Brain pericyte (primary cell): ENCODE data around the gene SLFN12L.
"Not testable (repeated sequence)": the region's sequence is repeated elsewhere in the genome, so short reads cannot be mapped to it uniquely, and the experiment has no call there.

Source experiments
- DNase-seq: peaks from one replicate; pipeline ENCODE4 v3.0.0-alpha.2; 2012; ENCODE audit warnings: low read depth, low spot score

SLFN12L gene

DNA sequence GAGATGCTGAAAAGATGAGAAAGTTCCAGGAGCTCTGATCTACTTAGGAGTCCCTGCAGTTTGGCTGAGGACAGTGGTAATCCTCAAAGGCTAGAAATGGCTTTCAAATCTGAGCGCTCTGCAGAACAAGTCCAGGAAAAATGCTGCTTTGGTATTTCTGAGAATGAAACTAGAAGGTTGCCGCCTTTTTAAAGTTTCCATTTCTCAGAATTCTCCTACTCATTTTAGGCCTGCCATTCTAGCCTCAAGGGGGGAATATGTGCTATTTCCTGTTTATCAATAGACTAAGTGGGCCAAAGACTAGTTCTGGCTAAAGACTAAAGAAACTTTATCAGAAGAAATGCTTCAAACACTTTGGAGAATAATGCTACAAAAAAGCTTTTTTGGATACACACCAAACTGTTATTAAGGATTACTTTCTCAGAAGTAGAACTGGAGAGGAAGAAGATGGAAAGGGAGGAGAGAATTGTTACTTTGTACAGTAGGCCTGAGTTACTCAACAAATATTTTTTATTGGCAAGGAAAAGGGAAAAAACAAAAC, at the start of gene SLFN12L:
SLFN12L (minus strand) TSS at position 78 of the 541 bp plus-strand sequence. CDS start 15,314 bp downstream, outside the sequence.
- no peak for DNase-seq

DNA sequence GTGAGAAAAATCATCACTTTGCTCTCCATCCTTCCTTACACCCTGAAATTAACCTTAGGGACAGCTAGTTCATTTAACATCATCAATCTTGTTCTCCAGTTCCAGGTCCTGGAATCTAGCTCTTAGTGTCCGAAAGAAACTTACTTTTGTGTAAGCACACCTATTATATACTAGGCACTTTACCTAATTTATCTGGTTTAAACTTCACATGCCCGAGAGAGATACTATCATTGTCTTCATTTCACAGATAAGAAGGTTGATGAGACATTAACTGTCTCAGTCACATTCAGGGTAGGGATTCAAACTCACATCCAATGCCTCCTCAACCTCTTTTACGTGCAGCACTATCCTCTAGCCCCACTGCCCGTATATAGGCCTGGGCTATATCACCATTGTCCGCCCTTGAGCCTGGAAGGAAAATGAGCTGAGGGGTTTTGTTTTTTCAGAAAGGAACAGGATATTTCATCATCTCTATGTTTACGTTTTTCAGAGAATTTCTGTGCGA, 49.1 kb upstream of the SLFN12L start:
- DNase-seq, result no peak

DNA sequence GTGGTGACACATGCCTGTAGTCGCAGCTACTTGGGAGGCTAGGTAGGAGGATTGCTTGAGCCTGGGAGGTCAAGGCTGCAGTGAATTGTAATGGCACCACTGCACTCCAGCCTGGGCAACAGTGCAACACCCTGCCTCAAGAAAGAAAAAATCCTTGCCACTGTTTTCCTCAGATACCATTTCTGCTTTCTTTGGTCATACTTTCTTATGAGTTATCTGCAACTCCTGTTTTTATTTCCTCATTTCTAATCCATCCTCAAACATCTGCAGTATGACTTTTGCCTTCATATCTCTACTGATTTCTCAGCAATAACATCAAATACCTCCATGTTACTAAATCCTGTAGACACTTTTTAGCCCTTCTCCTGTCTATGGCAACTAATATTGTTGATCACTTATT, 46.6 kb upstream of the SLFN12L start:
- no peak for DNase-seq

DNA sequence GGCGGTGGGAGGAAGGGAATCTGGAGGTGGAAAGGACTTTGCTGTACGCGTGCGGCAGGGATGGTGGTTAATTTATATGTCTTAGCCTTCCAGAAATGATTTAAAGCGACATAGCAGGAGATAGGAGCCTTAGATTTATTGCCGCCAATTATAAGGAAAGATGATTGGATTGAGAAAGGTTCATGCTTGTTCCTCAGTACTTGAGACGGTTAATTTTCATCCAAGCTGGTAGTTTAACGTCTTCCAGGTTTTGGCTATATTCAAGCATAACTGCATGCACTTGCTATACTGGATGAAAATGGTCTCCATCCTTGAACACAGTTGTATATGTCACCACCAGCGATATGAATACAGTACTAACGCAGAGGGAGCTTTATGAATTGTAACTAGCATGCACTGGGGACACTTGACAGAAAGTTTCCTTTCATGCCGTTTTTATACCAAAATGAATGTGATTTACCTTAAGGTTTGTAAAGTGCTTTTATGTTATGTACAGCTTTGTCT, 41.5 kb upstream of the SLFN12L start:
- no peak for DNase-seq

DNA sequence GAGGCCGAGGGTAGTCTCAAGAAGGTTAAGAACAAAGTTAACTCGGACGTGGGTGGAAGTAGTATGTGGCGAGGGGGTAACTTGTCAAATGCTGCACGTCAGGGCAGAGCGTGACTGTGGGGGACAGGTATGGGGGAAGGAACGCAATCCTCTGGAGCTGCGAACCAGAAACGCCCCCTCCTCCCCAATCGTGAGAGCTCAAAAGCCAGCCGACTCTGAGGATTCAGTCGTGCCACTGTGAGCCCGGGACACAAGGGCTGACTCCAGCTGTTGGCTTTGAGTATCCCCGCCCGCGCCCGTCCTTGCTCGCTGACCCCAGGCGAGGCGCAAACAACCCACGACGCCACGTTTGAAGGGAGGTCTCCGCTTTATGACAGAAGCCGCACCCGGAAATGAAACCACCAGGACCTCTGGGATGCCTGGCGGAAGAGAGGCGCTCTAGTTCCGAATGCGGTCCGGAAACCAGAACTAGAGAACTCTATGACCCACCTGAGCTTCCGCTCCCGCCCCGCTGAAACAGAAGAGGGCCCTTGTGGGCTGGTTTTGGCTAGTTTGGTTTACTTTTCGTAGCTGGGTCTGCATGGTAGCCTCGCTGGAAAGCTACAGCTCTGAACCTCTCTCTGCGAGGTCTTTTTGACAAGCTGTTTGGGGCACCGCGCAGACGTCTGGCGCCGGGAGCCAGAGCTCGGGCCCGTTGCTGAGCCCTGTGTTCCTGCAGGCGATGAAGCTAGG, 40.9 kb upstream of the SLFN12L start, which contains the start of gene PEX12:
PEX12 (minus strand) TSS at position 375 of the 732 bp plus-strand sequence. CDS start 550 bp downstream, outside the sequence.
- DNase-seq, result no peak

DNA sequence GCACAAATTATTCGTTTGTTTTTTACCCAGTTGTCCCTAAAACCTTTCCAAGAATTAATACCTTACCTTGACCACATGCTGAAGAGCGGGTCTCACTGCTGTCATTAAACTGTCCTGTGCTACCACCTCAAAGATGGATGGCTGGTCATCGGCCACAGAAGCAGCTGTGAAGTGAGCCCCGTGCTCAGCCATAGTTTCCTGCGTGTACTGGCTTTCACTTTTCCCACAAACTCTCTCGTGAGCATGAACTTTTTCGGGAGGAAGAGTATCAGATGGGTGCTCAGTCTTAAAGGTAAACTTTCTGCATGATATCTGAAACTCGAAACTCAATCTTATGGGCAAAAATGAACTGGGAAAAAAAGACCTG, 40.3 kb upstream of the SLFN12L start:
- DNase-seq, result no peak

DNA sequence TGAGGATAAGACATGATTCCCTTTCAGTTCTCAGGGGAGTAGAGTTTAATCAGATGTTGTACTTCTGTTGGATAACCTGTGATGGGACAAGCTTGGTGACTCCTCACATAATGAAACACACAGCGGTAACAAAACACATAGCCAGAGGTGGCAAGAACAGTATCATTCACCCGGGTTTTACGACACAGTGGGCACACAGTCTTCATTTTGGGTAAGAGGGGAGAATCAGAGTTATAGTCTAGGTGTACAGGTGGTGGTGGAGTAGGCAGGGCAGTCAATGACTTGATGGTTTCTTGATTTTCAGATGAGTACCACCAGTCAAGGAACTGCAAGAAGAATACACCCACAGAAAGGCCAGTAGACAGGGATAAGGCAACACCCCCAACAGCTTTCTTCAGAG, 38.3 kb upstream of the SLFN12L start:
- no peak for DNase-seq

DNA sequence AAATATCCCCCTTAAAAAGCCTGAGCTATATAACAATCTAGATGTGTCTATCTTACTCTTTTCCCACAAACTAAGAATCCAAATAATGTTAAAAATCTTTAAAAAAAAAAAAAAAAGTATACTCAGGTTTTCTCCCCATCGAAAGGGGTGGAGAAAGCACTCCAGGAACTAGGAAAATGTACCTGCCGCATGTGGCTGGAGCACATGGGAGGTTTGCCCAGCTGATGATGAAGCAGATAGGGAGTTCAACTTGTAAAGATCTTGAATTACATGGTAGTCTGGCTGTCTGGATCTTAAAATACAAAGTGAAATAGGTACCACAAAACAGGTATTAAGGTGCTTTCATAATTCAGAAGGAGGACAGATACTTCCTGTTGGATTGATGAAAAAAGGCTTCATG, 31.9 kb upstream of the SLFN12L start:
- no peak for DNase-seq

DNA sequence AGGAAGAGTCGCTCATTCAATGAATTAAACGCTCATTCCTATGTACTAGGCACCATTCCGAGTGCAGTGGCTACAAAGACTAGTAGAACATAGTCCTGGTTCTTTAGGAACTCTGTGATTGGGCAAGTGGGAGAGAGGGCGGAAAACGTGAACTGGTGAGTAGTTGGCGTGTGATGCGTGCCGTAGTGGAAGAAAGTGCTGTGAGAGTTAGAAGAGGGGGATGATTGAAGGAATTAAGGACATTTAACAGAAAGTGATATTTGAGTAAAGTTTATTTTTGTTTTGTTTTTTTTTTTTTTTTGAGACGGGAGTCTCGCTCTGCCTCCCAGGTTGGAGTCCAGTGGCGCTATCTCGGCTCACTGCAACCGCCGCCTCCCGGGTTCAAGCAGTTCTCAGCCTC, 31.1 kb upstream of the SLFN12L start:
- no peak for DNase-seq

DNA sequence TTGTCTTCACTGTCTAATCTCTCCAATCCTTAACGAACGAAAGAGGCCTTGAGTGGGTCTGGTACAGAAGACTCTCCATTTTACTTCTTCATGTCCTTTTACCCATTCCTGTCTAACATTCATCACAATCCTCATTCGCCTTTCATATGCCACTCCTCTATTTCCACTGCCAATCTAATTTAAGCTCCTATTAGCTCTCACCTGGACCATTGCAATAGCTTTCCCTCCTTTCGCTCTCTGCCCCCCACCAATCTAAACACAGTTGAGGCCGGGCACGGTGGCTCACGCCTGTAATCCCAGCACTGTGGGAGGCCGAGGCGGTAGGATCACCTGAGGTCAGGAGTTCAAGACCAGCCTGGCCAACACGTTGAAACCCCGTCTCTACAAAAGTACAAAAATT, 29.5 kb upstream of the SLFN12L start:
- no peak for DNase-seq

DNA sequence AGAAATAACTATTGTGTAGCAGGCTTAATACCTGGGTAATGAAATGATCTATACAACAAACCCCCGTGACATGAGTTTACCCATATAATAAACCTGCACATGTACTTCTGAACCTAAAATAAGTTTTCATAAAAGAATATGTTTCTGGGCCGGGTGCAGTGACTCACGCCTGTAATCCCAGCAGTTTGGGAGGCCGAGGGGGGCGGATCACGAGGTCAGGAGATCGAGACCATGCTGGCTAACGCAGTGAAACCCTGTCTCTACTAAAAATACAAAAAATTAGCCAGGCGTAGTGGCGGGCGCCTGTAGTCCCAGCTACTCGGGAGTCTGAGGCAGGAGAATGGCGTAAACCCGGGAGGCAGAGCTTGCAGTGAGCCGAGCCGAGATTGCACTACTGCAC, 25.7 kb upstream of the SLFN12L start:
- DNase-seq, result not testable (repeated sequence)

DNA sequence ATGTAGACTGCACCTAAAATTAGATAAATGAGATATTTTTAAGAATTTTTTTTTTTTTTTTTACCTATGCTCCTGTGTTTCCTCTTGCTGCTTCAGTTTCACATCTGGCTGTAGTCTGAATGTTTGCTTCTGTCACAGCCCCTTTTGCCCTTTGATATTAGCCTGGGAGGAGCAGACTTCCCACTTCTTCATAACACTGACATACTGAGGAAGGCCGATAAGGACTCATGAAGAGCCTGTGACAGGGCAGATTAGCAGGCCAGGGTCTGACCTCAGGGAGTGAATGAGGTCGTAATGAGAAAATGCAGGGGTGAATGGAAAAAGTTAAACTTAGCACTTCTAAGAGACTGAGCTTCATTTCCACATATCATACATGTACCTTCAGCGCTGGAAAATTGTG, 23.2 kb upstream of the SLFN12L start, which contains the start of gene SLFN14:
SLFN14 (minus strand) TSS at position 117 of the 400 bp plus-strand sequence. CDS start 2,757 bp downstream, outside the sequence.
- no peak for DNase-seq

DNA sequence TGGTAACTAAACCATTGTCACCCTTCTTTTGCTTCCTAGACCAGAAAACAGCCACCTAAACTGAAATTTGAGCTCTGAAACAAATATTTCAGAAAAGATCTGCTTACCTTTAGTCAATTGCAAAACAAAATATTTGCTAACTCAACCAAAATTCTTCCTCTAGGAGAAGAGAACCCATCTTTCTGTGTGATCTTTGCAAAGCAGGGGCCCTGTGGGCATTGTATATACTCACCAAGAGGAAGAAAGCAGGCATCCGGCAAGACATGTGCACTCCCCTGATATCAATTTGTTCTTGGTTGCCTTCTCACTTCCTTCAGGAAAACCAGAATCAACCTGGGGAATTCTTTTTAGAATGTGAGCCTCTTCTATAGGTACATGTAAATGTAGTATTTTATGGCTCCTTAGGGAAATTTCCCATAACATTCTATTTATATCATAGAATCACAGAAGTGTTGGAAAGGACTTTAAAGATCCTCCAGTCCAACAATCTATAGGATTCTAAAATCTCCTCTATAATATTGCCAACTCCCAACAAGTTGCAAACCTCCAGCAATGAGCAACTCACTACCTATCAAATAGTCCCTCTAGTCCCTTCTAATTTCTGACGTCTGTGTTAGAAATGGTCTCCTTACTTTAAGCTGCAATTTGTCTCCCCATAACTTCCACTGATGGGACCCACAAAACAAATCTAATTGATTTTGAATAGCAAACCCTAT, 22.2 kb upstream of the SLFN12L start:
- DNase-seq, result no peak

DNA sequence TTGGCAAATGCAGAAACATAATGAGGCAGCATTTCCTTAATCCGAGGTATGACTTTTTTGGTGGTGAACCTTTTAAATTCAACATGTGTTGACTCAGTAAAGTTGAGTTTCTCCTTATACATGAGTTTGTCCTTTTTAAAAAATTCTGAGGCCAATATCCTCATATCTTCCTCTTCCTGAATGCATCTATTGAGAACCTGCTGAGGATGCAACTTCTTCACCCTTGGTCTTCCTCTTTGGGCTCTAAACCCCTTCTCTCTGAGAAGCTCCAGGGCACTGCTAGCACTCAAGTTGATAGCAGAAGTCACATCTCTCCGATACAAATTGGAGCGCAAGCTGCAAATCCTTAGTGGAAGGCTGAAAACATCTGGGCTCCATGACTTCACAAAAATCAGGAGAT, 19.9 kb upstream of the SLFN12L start:
- no peak for DNase-seq

DNA sequence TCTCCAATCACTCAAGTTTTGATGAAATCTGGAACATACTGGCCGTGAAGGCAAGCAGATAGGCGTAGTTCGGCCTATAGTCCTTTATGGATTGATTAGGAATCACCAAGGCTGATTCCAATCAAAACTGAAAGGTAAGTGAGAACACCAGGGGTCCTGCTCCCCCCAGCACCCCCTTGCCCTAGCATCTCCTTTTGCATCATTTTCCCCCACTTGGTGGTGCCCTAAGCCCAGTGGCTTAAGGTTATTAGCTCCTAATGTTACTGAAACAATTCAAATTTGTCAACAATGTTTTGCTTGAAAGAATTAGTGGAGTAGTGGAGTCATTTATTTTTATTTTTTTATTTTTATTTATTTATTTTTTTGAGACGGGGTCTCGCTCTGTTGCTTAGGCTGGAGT, 18.2 kb upstream of the SLFN12L start:
- no peak for DNase-seq

DNA sequence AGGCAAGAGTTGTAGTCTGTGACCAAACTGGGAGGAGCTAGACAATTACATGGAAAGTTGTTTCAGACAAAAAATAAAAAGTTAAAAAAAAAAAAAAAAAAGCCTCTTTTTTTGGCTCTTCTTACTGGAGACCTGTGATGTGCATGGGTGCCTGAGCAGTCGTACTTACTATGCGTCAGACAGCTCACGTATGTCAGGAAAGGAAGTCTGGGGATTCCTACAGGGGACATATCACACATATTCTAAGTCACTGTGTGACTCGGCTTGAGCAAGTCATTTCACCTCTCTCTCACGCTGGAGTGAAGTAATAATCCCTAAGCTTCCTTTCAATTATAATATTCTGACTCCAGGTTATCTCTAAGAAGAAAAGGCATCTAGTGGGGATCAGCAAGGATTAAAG, 17.2 kb upstream of the SLFN12L start:
- no peak for DNase-seq

DNA sequence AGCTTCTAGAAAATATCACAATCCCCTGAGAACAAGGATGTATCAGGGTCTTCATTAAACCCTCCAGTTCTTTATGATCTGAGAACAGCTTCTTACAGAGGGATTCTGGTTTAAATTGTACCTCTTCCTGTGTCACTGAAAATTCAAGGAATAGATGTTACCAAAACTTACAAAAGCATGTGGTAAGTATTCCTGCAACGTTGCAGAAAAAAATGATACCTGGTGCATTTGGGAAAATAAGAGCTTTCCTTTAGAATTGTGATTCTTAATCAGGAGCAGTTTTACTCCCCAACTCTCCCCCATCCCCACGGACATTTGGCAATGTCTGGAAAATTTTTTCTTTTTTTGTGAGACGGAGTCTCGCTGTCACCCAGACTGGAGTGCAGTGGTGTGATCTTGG, 15.8 kb upstream of the SLFN12L start:
- no peak for DNase-seq

DNA sequence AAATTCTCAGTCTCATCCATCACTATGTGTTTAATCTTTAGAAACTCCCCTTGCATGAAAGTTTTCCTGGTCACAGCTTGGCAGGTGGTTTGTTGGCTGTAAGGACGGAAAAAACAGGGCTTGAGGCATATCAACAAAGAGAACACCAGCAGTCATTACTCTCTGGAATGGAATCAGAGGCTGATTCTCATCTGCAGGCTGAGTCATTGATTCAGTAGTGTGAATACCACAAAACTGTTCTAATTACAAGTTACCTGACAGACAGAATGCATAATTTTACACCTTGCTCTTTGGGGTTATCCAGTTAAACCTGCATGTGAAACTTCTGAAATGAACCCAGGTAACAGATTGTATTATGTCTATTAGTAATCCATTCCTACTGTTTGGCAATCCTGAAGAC, 11.5 kb upstream of the SLFN12L start:
- no peak for DNase-seq

DNA sequence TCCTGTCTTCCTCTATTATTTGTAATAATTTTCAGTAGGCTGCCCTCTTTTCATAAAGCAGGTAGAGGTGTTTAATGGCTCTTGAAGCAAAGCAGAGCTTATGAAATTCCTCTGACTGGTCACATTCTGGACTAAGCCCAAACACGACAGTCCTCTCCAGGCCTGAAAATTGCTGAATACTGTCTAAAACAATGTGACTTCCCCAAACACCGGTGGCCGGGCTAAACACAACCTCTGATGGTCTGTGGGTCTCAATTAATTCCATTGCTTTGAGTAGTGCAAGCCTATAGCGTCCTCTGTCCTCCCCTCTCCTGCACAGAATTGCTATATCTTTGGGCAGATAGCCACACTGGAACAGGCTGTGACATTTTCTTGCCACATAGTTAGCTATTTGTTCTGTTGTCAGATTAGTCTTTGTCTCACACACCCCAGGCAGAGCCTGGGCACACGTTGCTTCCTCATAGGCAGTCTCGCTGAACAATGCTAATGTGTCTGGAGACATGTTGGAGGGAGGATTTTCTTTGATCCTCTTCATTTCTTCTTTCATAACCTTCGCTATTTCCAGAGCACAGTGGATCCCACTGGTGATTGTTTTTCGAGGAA, 10.8 kb upstream of the SLFN12L start:
- no peak for DNase-seq

DNA sequence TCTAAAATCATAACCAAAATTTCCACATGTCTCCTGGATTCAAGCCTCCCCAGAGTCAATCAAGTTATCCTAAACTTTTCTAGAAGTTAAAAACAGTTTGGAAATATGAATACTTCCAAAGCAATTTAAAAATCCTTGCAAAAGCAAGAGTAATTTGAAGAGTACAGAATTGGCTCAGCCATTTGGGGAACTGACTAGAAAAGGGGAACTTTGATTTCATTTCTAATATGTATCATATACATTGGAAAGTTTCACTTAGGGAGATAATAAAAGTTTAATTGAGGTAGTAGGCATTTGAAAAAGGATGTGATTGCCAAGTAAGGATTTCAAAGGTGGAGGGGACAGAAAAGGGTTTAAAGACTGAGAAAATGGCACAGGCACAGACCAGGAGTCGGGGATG, 9.0 kb upstream of the SLFN12L start:
- no peak for DNase-seq

DNA sequence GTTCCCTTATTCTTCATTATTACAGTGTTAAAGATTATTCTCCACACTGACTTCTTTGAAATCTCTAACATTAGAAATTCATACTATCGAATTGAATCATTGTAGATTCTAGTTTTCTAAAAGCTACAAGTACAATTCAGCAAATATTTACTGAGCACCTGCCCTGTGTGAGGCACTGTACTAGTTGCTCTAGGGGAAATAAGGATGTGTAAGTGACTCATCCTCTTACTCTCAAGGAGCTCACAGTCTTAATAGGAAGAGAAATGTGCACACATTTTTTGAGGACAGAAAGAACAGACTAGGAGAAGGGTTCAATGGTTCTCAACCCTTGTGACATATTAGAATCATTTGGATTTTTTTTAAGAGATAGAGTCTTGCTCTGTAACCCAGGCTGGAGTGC, 7.7 kb upstream of the SLFN12L start:
- DNase-seq, result no peak

DNA sequence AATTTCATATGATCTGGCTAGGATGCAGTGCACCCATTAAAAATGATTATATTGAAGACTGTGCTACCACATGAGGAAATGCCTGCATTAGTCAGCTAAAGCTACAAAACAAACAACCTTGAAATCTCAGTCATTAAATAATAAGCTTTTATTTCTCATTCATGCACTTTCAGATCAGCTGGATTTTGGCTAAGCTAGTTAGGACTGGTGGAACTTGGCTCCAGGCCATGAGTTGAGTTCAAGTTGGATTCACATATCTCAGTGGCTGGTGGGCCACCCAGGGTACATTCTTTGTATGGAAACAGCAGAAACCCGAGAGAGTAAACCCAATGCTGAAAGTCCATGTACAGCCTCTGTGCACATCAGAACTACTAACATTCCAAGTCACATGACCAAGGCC, 6.4 kb upstream of the SLFN12L start:
- DNase-seq, result no peak
